Fibroblast of lung (primary cell): ENCODE results near the gene DCLRE1C. TPM values are rescaled to one million over a fixed set of nuclear protein-coding genes. Genes with fewer than 3 reads are reported as not detected.
A peak's percentile ranks its signal among the peaks of the same experiment; 100 is the strongest.

ENCODE experiments used
- DNase-seq, 2 donors: peaks; one replicate each; pipeline versions ENCODE4 v3.0.0 to v3.0.0-alpha.2; 2010; ENCODE audit warnings: low read depth in 2 of 2
- H2AFZ ChIP-seq: 2 replicates; pipeline ENCODE4 v1.5.1; 2012; ENCODE audit warnings: low read length, control low read depth, inconsistent platforms
- H3K27ac ChIP-seq: 2 replicates; pipeline ENCODE4 v1.5.1; 2011; ENCODE audit warnings: low read length, control low read depth; ENCODE audit not compliant: insufficient read depth
- H3K27me3 ChIP-seq: 2 replicates; pipeline ENCODE4 v1.5.1; 2011; ENCODE audit warnings: mild to moderate bottlenecking, low read length; ENCODE audit not compliant: control insufficient read depth, insufficient read depth
- H3K36me3 ChIP-seq: 2 replicates; pipeline ENCODE4 v1.5.1; 2011; ENCODE audit warnings: low read length; ENCODE audit not compliant: control insufficient read depth, insufficient read depth
- H3K4me1 ChIP-seq: 2 replicates; pipeline ENCODE4 v1.5.1; 2011; ENCODE audit warnings: low read length; ENCODE audit not compliant: control insufficient read depth, insufficient read depth; ENCODE audit errors: extremely low read depth
- H3K4me2 ChIP-seq: 2 replicates; pipeline ENCODE4 v1.5.1; 2011; ENCODE audit warnings: low read length, control low read depth; ENCODE audit not compliant: insufficient read depth; ENCODE audit errors: extremely low read depth
- H3K4me3 ChIP-seq, 4 experiments: fragments of 200-600 bp in 1 of 4; sonication (generic) in 1 of 4; replicated peaks in 1 of 4; 2 replicates each; pipeline ENCODE4 v1.5.1; 2011 to 2016; ENCODE audit warnings: low read length in 4 of 4, low read depth in 3 of 4, mild to moderate bottlenecking in 3 of 4, control low read depth in 2 of 4, inconsistent platforms in 1 of 4, mixed read lengths in 1 of 4; ENCODE audit not compliant: insufficient read depth in 1 of 4; ENCODE audit errors: control extremely low read depth in 1 of 4
- H3K79me2 ChIP-seq: 2 replicates; pipeline ENCODE4 v1.5.1; 2012; ENCODE audit warnings: mild to moderate bottlenecking, low read length, inconsistent platforms; ENCODE audit not compliant: control insufficient read depth, insufficient read depth
- H3K9ac ChIP-seq: 2 replicates; pipeline ENCODE4 v1.5.1; 2011; ENCODE audit warnings: mild to moderate bottlenecking, low read length, control low read depth; ENCODE audit not compliant: insufficient read depth
- H3K9me3 ChIP-seq: 2 replicates; pipeline ENCODE4 v1.5.1; 2012; ENCODE audit warnings: low read depth, low read length; ENCODE audit not compliant: control insufficient read depth, insufficient read depth
- H4K20me1 ChIP-seq: 2 replicates; pipeline ENCODE4 v1.5.1; 2011; ENCODE audit warnings: low read length; ENCODE audit not compliant: control insufficient read depth, insufficient read depth; ENCODE audit errors: extremely low read depth
- CTCF ChIP-seq, 2 donors: IDR thresholded peaks in 1 of 2; conservative IDR thresholded peaks in 1 of 2; 1 replicate in 1 of 2; 2 replicates in 1 of 2; pipeline ENCODE4 v1.5.1; 2011 to 2012; ENCODE audit warnings: low read length in 2 of 2, control low read depth in 1 of 2, inconsistent platforms in 1 of 2, low read depth in 1 of 2, mild to moderate bottlenecking in 1 of 2
- EZH2 ChIP-seq: IDR thresholded peaks from 2 replicates; pipeline ENCODE4 v1.5.1; 2012; ENCODE audit warnings: low read length, control low read depth, mild to moderate bottlenecking; ENCODE audit errors: missing control alignments
- polyA plus RNA-seq, 2 donors: library from polyadenylated mRNA; depleted of rRNA in 1 of 2; stranded (reverse) in 1 of 2; unstranded in 1 of 2; fragments of >200 nt; gene quantifications; 2 replicates each; pipeline ENCODE4 v1.2.1, GENCODE V29; 2011 to 2012; ENCODE audit warnings: missing spikeins in 1 of 2
- total RNA-seq: library from RNA; depleted of rRNA; stranded (reverse); fragments of >200 nt; gene quantifications from 2 replicates; pipeline ENCODE4 v1.2.1, GENCODE V29; 2014

The DCLRE1C gene
- total and polyA plus RNA-seq, 2 donors (not counting 1 experiment from before 2014, with no cell fraction given): 8.9 to 13.4 TPM

- H3K9ac ChIP-seq: no peak overlapping the region
- H3K27me3 ChIP-seq: no peaks in the 10 kb centered on the region
- no peak overlapping the region for H3K4me2 ChIP-seq
- DNase-seq: no peak
- no peaks in the 10 kb centered on the region for H3K79me2 ChIP-seq
- H4K20me1 ChIP-seq: no peaks in the 10 kb centered on the region
- no peak overlapping the region for H2AFZ ChIP-seq
- no peak for TF ChIP-seq CTCF (conservative IDR thresholded peaks at IDR 0.05 in 1 of 2, IDR thresholded peaks at IDR 0.05 in 1 of 2; ENCODE audit: low read depth in 1 of 2, low read length in 2 of 2)
- no peak for TF ChIP-seq EZH2
- no peaks in the 10 kb centered on the region for H3K36me3 ChIP-seq
- no peak overlapping the region for H3K27ac ChIP-seq
- H3K4me3 ChIP-seq: no peak overlapping the region
- no peaks in the 10 kb centered on the region for H3K4me1 ChIP-seq
- no peaks in the 10 kb centered on the region for H3K9me3 ChIP-seq
Observed at GRCh38 chr10:14967897-14968296, 14.0 kb upstream of the DCLRE1C start.

- peak; percentile 93 to 95 for DNase-seq
Observed at GRCh38 chr10:14959221-14960057, 5.5 kb upstream of the DCLRE1C start, which contains the start of gene MEIG1. MEIG1 (plus strand) TSS chr10:14959388; CDS start chr10:14966469, 7,081 bp downstream.

More at GRCh38 chr10:14959221-14960057, 5.5 kb upstream of the DCLRE1C start, which contains the start of gene MEIG1:
- Histone ChIP-seq H3K4me2 (peak within 1 kb of the TSS; percentile 92), H3K4me3 (peak within 1 kb of the TSS; percentile 55 to 96 (median 72)), H4K20me1 (no peaks in the 10 kb centered on the region), H3K36me3 (no peaks in the 10 kb centered on the region), H3K27ac (peak within 1 kb of the TSS; percentile 93), H3K27me3 (no peaks in the 10 kb centered on the region), H3K79me2 (no peaks in the 10 kb centered on the region), H2AFZ (peak within 1 kb of the TSS; percentile 99), H3K9ac (peak within 1 kb of the TSS; percentile 75), H3K9me3 (no peaks in the 10 kb centered on the region), H3K4me1 (peaks cover 2% of the 10 kb centered on the region)
- TF ChIP-seq EZH2 (no peak), CTCF (conservative IDR thresholded peaks at IDR 0.05 in 1 of 2, IDR thresholded peaks at IDR 0.05 in 1 of 2; ENCODE audit: low read depth in 1 of 2, low read length in 2 of 2) (no peak)
